ENCODE results near the gene HINFP. TPM values are rescaled to one million over a fixed set of nuclear protein-coding genes. Genes with fewer than 3 reads are reported as not detected.

Gene HINFP
- polyA plus RNA-seq, 1 experiment, result 14.9 TPM

GRCh38 chr11:119117004-119117706 is 4.2 kb upstream of the HINFP start:
- ChIA-PET POLR2A (no interaction called here), CTCF (interaction anchor here (0.8 to 2.1 kb wide), 3 partner anchors 52 to 89 kb away, joined by 3 to 7 read pairs (median 4); partner anchors contain the start of gene CBL)
- Histone ChIP-seq H3K27ac (ENCODE audit: low read depth, low read length) (no peak overlapping the region), H3K27me3 (ENCODE audit: control insufficient read depth, insufficient read depth, low read length) (no peaks in the 10 kb centered on the region), H3K9me3 (ENCODE audit: control insufficient read depth, insufficient read depth, low read length) (no peaks in the 10 kb centered on the region; the same call in 1 of the 2 replicates), H3K4me3 (ENCODE audit: low read depth, low read length) (no peak overlapping the region)
- no peak for TF ChIP-seq CTCF (IDR thresholded peaks at IDR 0.05; ENCODE audit: low read depth, low read length)
- DNase-seq (ENCODE audit: low read depth, low spot score), result no peak

GRCh38 chr11:119118227-119118626 is 3.2 kb upstream of the HINFP start:
- TF ChIP-seq CTCF (IDR thresholded peaks at IDR 0.05; ENCODE audit: low read depth, low read length), result no peak
- CTCF ChIA-PET, result interaction anchor here (0.9 to 2.1 kb wide), 4 partner anchors 16 to 222 kb away, joined by 3 to 7 read pairs (median 4); partner anchors contain the start of genes C1QTNF5, CBL and DPAGT1
- DNase-seq (ENCODE audit: low read depth, low spot score), result no peak
- Histone ChIP-seq H3K9me3 (ENCODE audit: control insufficient read depth, insufficient read depth, low read length) (no peaks in the 10 kb centered on the region; the same call in 1 of the 2 replicates), H3K27ac (ENCODE audit: low read depth, low read length) (no peak overlapping the region), H3K27me3 (ENCODE audit: control insufficient read depth, insufficient read depth, low read length) (no peaks in the 10 kb centered on the region), H3K4me3 (ENCODE audit: low read depth, low read length) (no peak overlapping the region)
- POLR2A ChIA-PET, result no interaction called here

- no peak for DNase-seq (ENCODE audit: low read depth, low spot score)
- H3K9me3 ChIP-seq (ENCODE audit: control insufficient read depth, insufficient read depth, low read length), result no peaks in the 10 kb centered on the region; the same call in 1 of the 2 replicates
- no peak for TF ChIP-seq CTCF (IDR thresholded peaks at IDR 0.05; ENCODE audit: low read depth, low read length)
- no peaks in the 10 kb centered on the region for H3K27me3 ChIP-seq (ENCODE audit: control insufficient read depth, insufficient read depth, low read length)
- ChIA-PET CTCF (interaction anchor here (0.9 to 2.1 kb wide), 4 partner anchors 17 to 222 kb away, joined by 3 to 7 read pairs (median 4); partner anchors contain the start of genes C1QTNF5, CBL and DPAGT1), POLR2A (interaction anchor here (2.9 kb wide), 1 partner anchor 12 kb away, joined by 11 read pairs; the partner anchor contains the start of gene C2CD2L)
- H3K4me3 ChIP-seq (ENCODE audit: low read depth, low read length), result no peak overlapping the region
- no peak overlapping the region for H3K27ac ChIP-seq (ENCODE audit: low read depth, low read length)
These were observed 2.4 kb upstream of the HINFP start for GRCh38 chr11:119118946-119119345.

- ChIA-PET CTCF (interaction anchor here (0.6 to 1.2 kb wide), 3 partner anchors 85 to 237 kb away, joined by 3 to 9 read pairs (median 4); partner anchors contain the start of gene CBL), POLR2A (interaction anchor here (0.5 to 2.9 kb wide), 4 partner anchors 13 to 53 kb away, joined by 3 to 13 read pairs (median 7); partner anchors contain the start of genes C2CD2L and VPS11)
- peak; percentile 53 for DNase-seq (ENCODE audit: low read depth, low spot score)
- TF ChIP-seq CTCF (IDR thresholded peaks at IDR 0.05; ENCODE audit: low read depth, low read length), result no peak
- no peaks in the 10 kb centered on the region for H3K27me3 ChIP-seq (ENCODE audit: control insufficient read depth, insufficient read depth, low read length)
- no peaks in the 10 kb centered on the region; the same call in 1 of the 2 replicates for H3K9me3 ChIP-seq (ENCODE audit: control insufficient read depth, insufficient read depth, low read length)
- peak overlapping the region; percentile 64 for H3K4me3 ChIP-seq (ENCODE audit: low read depth, low read length)
- peak overlapping the region; percentile 70 for H3K27ac ChIP-seq (ENCODE audit: low read depth, low read length)
These were observed 757 bp upstream of the HINFP start for GRCh38 chr11:119120639-119121007.

- POLR2A ChIA-PET, result interaction anchor here (0.7 to 2.9 kb wide), 7 partner anchors 15 to 195 kb away, joined by 3 to 13 read pairs (median 4); partner anchors contain the start of genes C2CD2L, DPAGT1, MCAM and VPS11
- no peak for DNase-seq (ENCODE audit: low read depth, low spot score)
These were observed 388 bp downstream of the HINFP start for GRCh38 chr11:119121811-119122124.

More at GRCh38 chr11:119121811-119122124, 388 bp downstream of the HINFP start:
- H3K27ac ChIP-seq (ENCODE audit: low read depth, low read length), result peak overlapping the region; percentile 21
- peak overlapping the region; percentile 100 for H3K4me3 ChIP-seq (ENCODE audit: low read depth, low read length)
- no peaks in the 10 kb centered on the region for H3K27me3 ChIP-seq (ENCODE audit: control insufficient read depth, insufficient read depth, low read length)
- TF ChIP-seq CTCF (IDR thresholded peaks at IDR 0.05; ENCODE audit: low read depth, low read length), result no peak
- no peaks in the 10 kb centered on the region; the same call in 1 of the 2 replicates for H3K9me3 ChIP-seq (ENCODE audit: control insufficient read depth, insufficient read depth, low read length)
- CTCF ChIA-PET, result interaction anchor here (0.6 to 1.1 kb wide), 6 partner anchors 16 to 75 kb away, joined by 3 to 4 read pairs (median 3); no protein-coding TSS in a partner anchor
